HS-27A (cell line): ENCODE data around the gene RHO.
"Not testable (repeated sequence)": the region's sequence is repeated elsewhere in the genome, so short reads cannot be mapped to it uniquely, and the experiment has no call there.

Source experiments
- DNase-seq: peaks from one replicate; pipeline ENCODE4 v3.0.0-alpha.2; 2012; ENCODE audit warnings: low read depth, missing footprints

RHO gene

GRCh38 chr3:129528589-129529100, at the start of gene RHO:
TSS of gene RHO (plus strand) at chr3:129528639. CDS start at chr3:129528734, 95 bp downstream.
- DNase-seq: no peak

- not testable (repeated sequence) for DNase-seq
These were observed 47.1 kb upstream of the RHO start for GRCh38 chr3:129481225-129481765.

- DNase-seq: no peak
These were observed 46.6 kb upstream of the RHO start for GRCh38 chr3:129481766-129482332.

GRCh38 chr3:129482721-129483120, 45.7 kb upstream of the RHO start:
- DNase-seq: no peak

- no peak for DNase-seq
These were observed 44.6 kb upstream of the RHO start for GRCh38 chr3:129483870-129484269.

GRCh38 chr3:129485146-129485545, 43.3 kb upstream of the RHO start:
- not testable (repeated sequence) for DNase-seq

DNA sequence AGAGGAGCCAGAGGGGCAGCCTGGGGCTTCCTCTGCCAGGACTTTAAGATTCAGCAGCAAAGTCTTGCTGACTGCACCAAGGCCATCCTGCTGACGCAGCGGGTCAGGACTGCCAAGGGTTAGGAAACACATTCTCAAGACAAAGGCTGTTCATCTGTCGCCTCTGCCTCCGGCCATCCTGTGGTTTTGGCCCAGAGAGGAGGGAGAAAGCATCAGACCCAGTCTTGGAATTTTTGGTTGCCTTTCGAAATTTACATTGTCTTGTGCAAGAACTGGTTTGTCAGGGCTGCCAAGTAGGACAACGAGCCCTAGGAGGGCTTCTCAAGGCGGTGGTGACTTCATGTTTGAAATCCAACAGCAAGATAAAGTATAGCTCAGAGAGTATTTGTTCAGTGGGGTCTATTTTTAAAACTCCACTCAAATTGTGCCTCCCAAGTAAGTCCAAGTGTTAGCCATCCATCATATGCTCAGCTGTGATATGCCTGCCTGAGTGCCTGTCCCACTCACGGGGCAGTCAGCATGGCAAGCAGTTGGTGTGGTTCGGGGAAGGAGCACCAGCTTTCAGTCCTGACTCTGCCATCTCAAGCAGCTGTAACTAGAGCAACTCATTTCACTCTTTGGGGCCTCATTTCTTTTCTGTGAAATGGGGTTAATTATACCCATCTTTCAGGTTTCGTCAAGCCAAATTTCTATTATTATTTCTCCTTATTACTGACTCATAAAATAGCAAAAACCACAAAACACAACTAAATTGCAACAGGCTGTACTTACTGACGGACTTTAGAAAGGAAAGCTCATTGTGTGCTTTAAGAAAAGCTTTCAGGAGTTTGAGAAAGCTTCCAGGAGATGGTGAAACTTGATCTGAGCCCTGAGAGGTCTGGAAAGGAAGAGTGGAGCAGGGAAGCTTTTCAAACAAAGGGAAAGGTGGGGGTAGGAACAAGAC, 42.4 kb upstream of the RHO start:
- DNase-seq: no peak

DNA sequence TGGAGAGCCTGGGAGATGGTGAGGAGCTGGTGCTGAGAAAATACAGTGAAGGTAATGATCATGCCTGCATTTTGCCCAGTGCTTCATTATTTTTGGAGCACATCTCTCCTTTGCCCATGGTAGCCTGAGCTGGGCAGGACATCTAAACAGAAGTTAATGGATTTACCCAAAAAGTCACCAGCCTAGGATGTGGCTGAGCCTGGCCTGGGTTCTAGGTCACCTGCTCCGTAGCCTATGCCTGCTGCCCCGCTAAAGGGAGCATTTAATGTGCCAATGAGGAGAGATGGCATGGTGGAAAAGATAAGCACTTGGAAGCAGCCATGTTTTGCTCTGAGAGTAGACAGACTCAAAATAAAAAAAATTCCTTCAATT, 41.8 kb upstream of the RHO start:
- DNase-seq: no peak

- DNase-seq: no peak
These were observed 41.1 kb upstream of the RHO start for GRCh38 chr3:129487183-129487867.

DNA sequence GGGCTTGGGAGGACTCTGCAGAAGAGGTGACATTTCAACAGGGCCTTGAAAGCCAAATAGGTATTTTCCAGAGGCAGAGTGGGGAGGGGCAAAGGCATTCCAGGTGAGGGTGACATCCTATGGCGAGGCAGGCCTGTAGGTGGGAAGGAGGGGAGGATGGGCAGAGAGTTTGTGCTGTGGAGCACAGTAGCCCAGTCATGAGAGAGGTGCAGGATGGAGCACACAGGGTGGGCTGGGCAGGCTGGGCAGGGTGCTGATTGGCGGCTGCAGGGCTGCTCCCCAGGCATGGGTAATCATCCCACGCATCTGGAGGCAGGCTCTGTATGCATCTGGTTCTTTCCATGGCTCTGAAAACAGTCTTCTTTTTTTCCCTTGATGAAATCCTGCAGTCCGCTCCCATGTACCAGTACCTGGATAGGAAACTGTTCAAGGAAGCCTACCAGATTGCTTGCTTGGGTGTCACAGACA, 40.5 kb upstream of the RHO start:
- DNase-seq: not testable (repeated sequence)

DNA sequence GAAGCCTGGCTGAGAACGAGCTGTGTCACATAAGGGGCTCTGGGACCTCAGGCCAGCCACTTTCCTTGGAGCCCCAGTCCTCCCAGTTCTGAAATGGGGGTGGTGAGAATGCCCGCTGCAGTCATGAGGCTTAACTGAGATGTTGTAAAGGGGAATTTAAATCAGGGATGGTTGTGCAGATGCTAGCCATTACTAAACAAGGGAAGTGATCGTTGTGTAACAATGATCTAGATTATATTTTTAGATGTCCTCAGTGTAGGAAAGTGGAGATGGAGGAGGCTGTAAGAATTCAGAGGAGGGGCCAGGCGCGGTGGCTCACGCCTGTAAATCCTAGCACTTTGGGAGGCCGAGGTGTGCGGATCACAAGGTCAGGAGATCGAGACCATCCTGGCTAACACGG, 39.2 kb upstream of the RHO start:
- not testable (repeated sequence) for DNase-seq

DNA sequence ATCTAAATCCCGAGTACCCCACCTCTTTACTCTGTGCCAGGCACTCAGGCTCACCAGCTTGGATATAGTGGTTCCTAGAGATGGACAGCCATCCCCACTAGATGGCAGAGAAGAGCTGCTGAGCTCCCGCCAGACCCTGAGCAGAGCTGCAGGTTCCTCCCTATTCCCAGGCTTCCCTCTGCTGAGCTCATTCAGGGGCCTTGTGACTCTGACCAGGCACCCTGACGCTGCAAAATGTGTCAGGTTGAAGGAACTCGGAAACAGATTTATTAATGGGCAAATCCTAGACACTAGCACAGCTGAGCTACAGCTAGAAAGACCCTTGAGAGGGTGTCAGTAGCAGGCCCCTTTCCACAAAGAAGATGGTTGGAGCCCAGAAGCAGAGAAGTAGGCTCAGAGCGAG, 38.2 kb upstream of the RHO start:
- DNase-seq: peak; percentile 63

- not testable (repeated sequence) for DNase-seq
These were observed 37.4 kb upstream of the RHO start for GRCh38 chr3:129491077-129491476.

DNA sequence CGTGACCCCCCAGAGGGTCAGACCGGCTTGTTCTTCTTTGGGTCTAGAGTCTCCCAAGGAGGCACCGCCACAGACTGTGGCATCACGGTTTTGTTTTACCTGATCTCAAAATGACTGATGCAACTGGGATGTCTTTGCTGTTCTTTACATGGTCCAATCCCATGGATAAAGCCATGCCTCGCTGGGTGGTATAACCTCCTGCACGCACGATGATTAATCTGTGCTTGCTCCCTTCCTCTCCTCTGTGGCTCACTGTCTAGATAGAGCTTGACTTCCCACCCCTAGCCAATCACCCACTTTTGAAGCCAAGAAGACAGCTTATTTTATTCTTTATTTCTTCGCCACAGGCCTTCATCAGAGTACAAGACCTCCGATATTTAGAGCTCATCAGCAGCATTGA, 36.6 kb upstream of the RHO start:
- peak; percentile 54 for DNase-seq

DNA sequence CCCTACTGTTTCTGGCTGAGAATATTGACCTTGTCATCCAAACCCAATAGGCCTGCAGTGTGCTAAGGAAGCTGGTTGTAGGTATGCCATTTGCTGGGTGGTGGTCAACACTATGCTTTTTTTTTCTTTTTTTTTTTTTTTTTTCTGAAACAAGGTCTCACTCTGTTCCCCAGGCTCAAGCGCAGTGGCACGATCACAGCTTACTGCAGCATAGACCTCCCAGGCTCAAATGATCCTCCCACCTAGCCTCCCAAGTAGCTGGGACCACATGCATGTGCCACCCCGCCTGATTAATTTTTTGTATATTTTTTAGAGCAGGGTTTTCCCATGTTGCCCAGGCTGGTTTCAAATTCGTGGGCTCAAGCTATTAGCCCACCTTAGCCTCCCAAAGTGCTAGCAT, 35.7 kb upstream of the RHO start:
- no peak for DNase-seq

DNA sequence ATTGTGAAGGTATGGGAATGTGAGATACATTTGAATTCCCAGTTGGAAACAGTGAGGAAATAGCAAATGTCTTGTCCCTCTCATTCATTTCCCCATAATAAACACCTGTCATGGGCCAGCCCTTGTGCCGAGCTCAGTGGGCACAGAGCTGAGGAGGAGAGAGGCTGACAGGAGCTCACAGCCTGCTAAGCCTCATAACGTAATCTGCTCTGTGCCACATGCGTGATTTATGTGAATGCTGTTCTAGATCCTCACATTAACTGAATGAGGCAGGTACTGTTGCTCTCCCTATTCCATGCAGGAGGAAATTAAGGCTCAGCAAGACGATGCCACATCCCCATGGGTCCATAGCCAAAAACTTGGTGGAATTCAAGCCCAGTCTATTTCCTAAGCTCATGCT, 35.2 kb upstream of the RHO start:
- DNase-seq: no peak

DNA sequence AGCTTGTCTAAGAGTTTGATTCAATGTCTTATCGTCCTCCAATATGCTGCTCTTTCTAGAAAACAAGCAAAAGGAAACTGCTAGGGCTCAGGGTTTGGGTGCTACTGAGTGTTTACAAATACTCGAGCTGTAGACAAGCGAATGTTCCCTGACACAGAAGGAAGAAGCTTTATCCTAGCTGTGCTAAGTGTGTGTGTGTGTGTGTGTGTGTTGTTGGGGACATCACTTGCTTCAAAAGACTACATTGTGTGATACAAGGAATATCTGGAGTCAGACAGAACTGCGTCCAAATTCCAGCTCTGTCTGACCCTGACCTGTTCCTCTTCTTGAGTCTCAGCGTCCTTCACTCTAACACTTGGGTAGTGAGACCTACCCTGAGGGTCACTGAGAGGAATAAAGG, 33.9 kb upstream of the RHO start:
- DNase-seq: not testable (repeated sequence)

DNA sequence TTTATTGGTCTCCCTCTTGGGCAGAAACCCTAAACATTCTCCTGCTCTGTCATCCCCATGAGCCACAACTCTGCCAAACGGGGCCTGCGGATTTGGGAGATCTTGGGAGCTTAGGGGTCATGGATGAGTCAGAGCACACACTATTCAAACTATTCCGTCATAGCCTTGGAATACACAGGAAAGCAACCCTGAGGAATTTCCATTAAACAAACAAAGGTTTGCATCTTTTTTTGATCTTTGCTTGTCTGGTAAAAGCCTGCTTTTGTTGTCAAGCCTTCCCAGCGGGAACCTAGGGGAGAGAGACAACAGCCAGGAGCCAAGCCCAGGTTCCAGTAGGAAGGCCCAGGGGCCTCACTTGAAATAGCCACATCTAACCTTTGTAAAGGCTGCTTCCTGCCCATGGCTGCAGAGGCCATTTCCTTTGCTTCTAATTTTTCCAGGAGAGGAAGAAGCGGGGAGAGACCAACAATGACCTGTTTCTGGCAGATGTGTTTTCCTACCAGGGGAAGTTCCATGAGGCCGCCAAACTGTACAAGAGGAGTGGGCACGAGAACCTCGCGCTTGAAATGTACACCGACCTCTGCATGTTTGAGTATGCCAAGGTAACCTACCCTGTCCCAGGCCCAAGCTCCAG, 33.3 kb upstream of the RHO start:
- peak; percentile 47 for DNase-seq

DNA sequence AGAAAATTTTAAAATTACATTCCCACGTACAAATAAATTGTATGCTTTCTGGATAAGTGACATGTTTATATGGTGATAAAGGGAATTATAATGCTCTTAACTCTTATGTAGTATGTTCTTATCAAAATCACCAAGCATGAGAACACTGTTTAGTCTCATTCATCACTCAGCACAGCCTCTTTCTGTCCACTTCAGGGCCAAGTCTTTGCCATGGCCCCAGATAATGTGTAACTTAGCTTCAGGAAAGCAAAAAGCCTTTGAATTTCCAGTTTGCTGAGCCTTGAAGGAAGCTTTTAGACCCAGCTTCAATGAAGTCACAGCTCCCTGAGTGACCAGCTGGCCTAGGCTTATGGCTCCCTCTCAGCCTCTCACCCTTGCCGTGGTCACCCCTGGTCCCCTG, 30.6 kb upstream of the RHO start:
- DNase-seq: not testable (repeated sequence)

DNA sequence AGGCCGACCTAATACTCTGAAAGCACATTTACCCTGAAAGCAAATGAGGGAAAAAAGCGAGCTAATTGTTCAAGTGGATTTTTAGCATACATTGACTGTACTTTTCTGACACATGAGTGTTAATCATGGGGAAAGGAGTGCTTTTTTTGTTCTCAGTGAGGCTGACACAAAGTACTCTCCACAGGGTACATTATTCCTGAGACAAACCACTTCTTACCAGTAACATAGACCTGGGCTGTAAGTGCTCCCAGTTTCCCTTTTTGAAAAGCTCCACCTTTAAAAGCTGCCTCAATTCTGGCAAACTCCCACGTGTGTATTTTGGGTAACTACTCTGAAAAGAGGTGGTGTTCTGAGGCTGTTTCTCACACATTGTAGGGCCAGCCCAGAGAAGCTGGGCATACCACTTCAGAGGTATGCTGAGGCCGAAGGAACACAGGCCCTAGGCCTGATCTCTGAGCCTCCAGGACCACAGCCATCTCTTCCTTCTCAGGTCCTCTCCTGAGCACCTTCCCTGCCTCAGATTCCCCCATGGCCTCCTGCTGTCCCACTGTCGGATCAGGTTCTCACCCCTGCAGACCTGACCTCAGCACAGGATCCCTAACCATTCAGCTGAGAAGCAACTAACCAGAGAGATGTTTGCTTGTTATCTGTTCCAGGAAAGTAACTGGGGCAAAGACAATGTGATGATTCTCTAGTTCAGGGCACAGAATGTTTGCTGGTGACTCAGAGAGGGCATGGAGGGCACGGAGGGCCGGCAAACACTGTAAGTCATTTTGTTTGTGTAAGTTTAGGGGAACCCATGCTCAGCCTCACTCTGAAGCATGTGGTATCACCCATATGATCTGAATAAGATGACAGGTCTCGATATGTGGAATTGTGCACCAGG, 29.6 kb upstream of the RHO start:
- DNase-seq: not testable (repeated sequence)
